ENCODE results near the gene RPS27. TPM values are rescaled to one million over a fixed set of nuclear protein-coding genes. Genes with fewer than 3 reads are reported as not detected.

Gene RPS27
- 1,000 to 10,000 TPM; 2,339 to 2,449 TPM for total RNA-seq

GRCh38 chr1:153990468-153991150, at the start of gene RPS27:
Gene RPS27, plus strand, starts transcription at chr1:153990762. Its CDS starts 35 bp downstream, at chr1:153990797.
- H3K9me3 Mint-ChIP-seq = no peaks in the 10 kb centered on the region
- H3K4me1 Mint-ChIP-seq (ENCODE audit: low read depth) = peaks cover 47% of the 10 kb centered on the region
- H3K27ac Mint-ChIP-seq = peak within 1 kb of the TSS; percentile 97
- peaks cover 3% of the 10 kb centered on the region for H3K27me3 Mint-ChIP-seq (ENCODE audit: low read depth)
- intact Hi-C loops (cut with micrococcal nuclease) = loop anchor here (1.0 to 5.0 kb wide), 14 partner anchors 13 to 481 kb away; partner anchors contain the start of genes ATP8B2, CREB3L4, HAX1 and INTS3
- CTCF ChIA-PET = interaction anchor here (0.8 to 1.4 kb wide), 4 partner anchors 13 to 281 kb away, joined by 3 to 7 read pairs (median 4); partner anchors contain the start of gene JTB
- H3K4me3 Mint-ChIP-seq = peak within 1 kb of the TSS; percentile 93
- peak; percentile 93 for DNase-seq
- peaks cover 48% of the 10 kb centered on the region for H3K36me3 Mint-ChIP-seq (ENCODE audit: low read depth)

DNA sequence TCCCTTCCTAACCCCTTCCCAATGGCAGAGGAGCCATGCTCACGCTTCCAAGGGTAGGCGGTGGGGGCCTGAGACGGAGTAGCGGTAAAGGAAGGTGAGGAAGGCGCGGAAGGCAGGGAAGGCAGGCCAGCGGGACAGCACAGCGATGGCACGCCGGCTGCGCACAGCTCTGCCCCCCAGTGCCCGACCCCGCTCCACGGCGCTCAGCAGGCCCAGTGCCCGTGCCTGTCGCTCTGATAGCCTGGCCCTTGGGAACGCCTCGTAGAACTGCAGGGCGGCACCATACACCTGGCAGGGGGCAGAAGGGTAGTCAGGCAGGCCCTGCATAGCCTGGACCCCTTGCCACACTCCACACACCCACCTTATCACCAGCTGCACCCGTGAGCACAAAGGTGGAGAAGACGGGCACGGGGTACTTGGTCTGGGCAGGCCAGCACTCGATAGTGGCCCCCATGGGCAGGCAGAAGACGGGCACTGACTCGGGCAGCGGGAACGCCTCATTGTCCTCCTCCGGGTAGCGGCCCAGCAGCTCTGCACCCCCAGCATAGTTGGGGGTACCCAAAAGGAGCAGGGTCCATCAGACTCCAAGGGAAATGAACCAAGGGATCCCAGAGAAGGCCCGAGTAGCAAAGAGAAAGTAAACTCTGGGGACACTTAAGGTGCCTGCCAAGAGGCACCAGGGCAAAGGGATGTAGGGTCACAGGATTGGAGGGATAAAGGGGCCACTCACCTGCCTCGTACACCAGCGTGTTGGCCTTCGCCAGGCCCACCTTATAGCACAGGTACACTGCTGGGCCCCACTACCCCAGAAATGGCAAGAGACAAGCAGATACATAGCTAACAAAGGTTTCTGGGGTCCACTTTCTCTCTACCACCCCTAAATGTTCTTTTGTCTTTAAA, 48.5 kb upstream of the RPS27 start:
- DNase-seq = no peak
- peaks cover 25% of the 10 kb centered on the region for H3K36me3 Mint-ChIP-seq (ENCODE audit: low read depth)
- CTCF ChIA-PET = no interaction called here
- no peak overlapping the region for H3K27ac Mint-ChIP-seq
- H3K4me3 Mint-ChIP-seq = no peak overlapping the region
- intact Hi-C loops (cut with micrococcal nuclease) = no loop called here
- H3K9me3 Mint-ChIP-seq = no peaks in the 10 kb centered on the region
- peaks cover 21% of the 10 kb centered on the region for H3K4me1 Mint-ChIP-seq (ENCODE audit: low read depth)
- no peaks in the 10 kb centered on the region for H3K27me3 Mint-ChIP-seq (ENCODE audit: low read depth)

GRCh38 chr1:153942766-153943549, 47.6 kb upstream of the RPS27 start:
- Mint-ChIP-seq H3K4me3 (no peak overlapping the region), H3K36me3 (ENCODE audit: low read depth) (peaks cover 22% of the 10 kb centered on the region), H3K27ac (peak overlapping the region; percentile 20), H3K4me1 (ENCODE audit: low read depth) (peaks cover 21% of the 10 kb centered on the region), H3K9me3 (no peaks in the 10 kb centered on the region), H3K27me3 (ENCODE audit: low read depth) (no peaks in the 10 kb centered on the region)
- DNase-seq = no peak
- CTCF ChIA-PET = interaction anchor here (0.9 kb wide), 1 partner anchor 44 kb away, joined by 3 read pairs; no protein-coding TSS in a partner anchor
- intact Hi-C loops (cut with micrococcal nuclease) = no loop called here

DNA sequence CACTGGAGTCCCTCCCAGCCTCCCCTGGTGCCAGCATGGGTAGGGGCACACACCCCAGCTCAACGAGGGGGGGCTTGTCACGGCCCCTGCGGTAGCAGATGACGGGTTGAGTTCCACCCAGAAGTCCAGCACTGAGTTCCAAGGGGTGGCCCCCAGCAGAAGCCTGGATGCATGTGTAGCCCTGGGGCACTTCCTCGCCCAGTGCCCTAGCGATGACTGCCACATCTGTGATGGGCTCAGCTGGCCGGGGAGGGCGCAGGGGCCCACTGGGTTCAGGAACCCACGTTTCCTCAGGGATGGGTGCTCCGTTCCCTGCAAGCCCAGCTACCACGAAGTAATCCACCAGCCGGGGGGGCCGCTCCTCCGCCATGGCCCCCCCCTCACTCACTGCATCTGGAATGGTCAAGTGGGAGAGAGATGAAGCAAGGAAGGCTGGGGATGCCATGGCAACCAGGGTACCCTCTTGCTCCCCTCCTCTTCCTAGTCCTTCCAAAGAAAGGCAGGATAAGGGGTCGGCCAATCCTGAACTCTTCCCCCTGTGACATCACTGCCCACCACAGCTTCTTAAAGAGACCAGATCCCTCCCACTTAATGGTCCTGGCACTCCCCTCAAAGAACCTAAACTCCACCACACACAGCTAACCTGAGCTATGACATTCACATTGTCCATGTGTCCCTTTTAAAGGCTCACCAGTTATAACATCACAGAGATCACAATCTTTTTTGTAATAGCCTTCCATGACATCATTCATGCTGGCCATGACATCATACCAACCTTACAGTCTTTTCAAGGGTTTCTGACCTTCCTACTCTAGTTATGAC, 46.3 kb upstream of the RPS27 start:
- Mint-ChIP-seq H3K4me3 (peak overlapping the region; percentile 92), H3K9me3 (no peaks in the 10 kb centered on the region), H3K27ac (peak overlapping the region; percentile 95), H3K27me3 (ENCODE audit: low read depth) (no peaks in the 10 kb centered on the region), H3K36me3 (ENCODE audit: low read depth) (peaks cover 27% of the 10 kb centered on the region), H3K4me1 (ENCODE audit: low read depth) (peaks cover 21% of the 10 kb centered on the region)
- CTCF ChIA-PET = interaction anchor here (0.7 to 3.4 kb wide), 12 partner anchors 10 to 384 kb away, joined by 3 to 19 read pairs (median 3); partner anchors contain the start of genes GATAD2B and RAB13
- intact Hi-C loops (cut with micrococcal nuclease) = loop anchor here (2.0 kb wide), 1 partner anchor 273 kb away; the partner anchor contains the start of gene ILF2
- DNase-seq = peak; percentile 52

GRCh38 chr1:153944827-153945117, 45.8 kb upstream of the RPS27 start:
- intact Hi-C loops (cut with micrococcal nuclease) = loop anchor here (1.0 to 2.0 kb wide), 6 partner anchors 14 to 274 kb away; partner anchors contain the start of genes CRTC2, ILF2, RAB13 and RPS27
- no peak for DNase-seq
- Mint-ChIP-seq H3K27me3 (ENCODE audit: low read depth) (no peaks in the 10 kb centered on the region), H3K4me1 (ENCODE audit: low read depth) (peaks cover 21% of the 10 kb centered on the region), H3K36me3 (ENCODE audit: low read depth) (peaks cover 27% of the 10 kb centered on the region), H3K9me3 (no peaks in the 10 kb centered on the region), H3K27ac (peak overlapping the region; percentile 95), H3K4me3 (peak overlapping the region; percentile 92)
- CTCF ChIA-PET = interaction anchor here (0.7 to 3.4 kb wide), 12 partner anchors 11 to 383 kb away, joined by 3 to 19 read pairs (median 3); partner anchors contain the start of genes GATAD2B and RAB13

DNA sequence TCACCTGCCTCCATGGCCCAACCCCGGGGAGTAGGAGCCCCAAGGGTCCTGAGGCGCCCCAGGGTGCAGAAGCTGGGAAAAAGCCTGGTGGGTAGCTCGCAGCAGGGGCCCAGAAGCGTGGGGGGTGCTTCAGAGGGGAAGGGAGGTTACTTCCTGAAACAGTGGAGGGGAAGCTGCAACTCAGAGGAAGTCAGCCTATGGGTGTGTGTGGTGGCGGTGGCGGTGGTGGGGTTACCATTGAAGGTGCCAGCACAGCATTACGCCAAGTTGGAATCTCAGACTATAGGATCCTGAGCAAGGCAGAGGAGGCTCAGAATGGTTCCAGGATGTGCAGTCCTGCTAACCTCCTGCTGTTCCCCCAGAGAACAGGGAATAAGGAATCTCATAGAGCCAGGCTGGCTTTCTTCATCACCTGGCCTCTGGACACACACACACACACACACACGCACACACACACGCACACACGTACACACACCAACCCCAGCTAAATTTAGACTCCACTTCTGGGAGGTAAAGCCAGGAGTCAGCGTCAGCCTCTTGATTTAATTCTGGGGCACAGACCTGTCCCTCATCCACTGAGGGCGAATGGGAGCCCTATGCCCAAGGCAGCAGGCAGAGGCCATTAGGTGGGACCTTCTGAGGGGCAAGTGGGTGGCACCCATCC, 45.3 kb upstream of the RPS27 start:
- Mint-ChIP-seq H3K9me3 (no peaks in the 10 kb centered on the region), H3K27ac (peak overlapping the region; percentile 95), H3K4me3 (peak overlapping the region; percentile 92), H3K27me3 (ENCODE audit: low read depth) (no peaks in the 10 kb centered on the region), H3K4me1 (ENCODE audit: low read depth) (peaks cover 21% of the 10 kb centered on the region), H3K36me3 (ENCODE audit: low read depth) (peaks cover 28% of the 10 kb centered on the region)
- DNase-seq = peak; percentile 84
- CTCF ChIA-PET = interaction anchor here (0.7 to 3.4 kb wide), 14 partner anchors 11 to 383 kb away, joined by 3 to 19 read pairs (median 4); partner anchors contain the start of genes GATAD2B, RAB13 and SLC39A1
- intact Hi-C loops (cut with micrococcal nuclease) = loop anchor here (1.0 to 2.0 kb wide), 6 partner anchors 13 to 274 kb away; partner anchors contain the start of genes CRTC2, ILF2, RAB13 and RPS27

GRCh38 chr1:153945795-153946621, 44.6 kb upstream of the RPS27 start:
- peak overlapping the region; percentile 92 for H3K4me3 Mint-ChIP-seq
- peak; percentile 74 for DNase-seq
- no peaks in the 10 kb centered on the region for H3K9me3 Mint-ChIP-seq
- H3K27ac Mint-ChIP-seq = peak overlapping the region; percentile 95
- peaks cover 21% of the 10 kb centered on the region for H3K4me1 Mint-ChIP-seq (ENCODE audit: low read depth)
- H3K27me3 Mint-ChIP-seq (ENCODE audit: low read depth) = no peaks in the 10 kb centered on the region
- intact Hi-C loops (cut with micrococcal nuclease) = loop anchor here (1.0 to 2.0 kb wide), 9 partner anchors 12 to 435 kb away; partner anchors contain the start of genes CRTC2, ILF2, RAB13 and RPS27
- peaks cover 32% of the 10 kb centered on the region for H3K36me3 Mint-ChIP-seq (ENCODE audit: low read depth)
- CTCF ChIA-PET = interaction anchor here (0.6 to 3.4 kb wide), 15 partner anchors 10 to 149 kb away, joined by 3 to 19 read pairs (median 5); partner anchors contain the start of genes CRTC2, GATAD2B, RAB13 and SLC39A1

DNA sequence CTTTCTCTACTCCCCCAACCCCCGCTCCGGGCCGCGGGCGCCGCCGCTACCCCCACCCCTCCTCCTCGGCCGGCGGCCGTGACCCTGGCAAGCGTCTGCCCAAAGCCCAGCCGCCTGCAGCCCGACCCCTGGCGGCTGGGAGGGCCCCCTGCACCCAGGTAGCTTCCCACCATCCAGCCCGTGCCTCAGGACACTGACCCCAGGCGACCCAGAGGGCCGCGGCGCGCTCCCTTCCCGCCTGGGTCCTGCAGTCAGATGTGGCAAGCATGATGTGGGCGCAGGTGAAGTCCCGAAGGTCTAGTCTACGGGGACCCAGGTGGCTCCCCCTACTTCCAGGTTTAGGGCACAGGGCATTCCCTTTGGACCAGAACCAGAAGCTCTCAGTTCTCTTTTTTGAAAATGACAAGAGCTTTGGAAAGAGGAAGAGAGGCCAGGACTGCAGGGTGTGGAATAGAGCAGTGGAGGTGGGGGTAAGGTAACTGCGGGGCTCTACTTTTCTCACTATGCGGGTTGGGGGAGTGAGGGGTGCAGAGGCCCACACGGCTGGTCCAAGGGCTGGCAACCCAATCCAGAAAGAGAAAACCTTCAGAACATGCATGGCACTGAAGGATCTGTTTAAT, 43.8 kb upstream of the RPS27 start, which contains the start of gene DENND4B:
Gene DENND4B (minus strand): TSS at position 97 of the 620 bp plus-strand sequence. CDS start 2,344 bp downstream, outside the sequence.
- intact Hi-C loops (cut with micrococcal nuclease) = loop anchor here (1.0 to 2.0 kb wide), 3 partner anchors 125 to 435 kb away; no protein-coding TSS in a partner anchor

DNA sequence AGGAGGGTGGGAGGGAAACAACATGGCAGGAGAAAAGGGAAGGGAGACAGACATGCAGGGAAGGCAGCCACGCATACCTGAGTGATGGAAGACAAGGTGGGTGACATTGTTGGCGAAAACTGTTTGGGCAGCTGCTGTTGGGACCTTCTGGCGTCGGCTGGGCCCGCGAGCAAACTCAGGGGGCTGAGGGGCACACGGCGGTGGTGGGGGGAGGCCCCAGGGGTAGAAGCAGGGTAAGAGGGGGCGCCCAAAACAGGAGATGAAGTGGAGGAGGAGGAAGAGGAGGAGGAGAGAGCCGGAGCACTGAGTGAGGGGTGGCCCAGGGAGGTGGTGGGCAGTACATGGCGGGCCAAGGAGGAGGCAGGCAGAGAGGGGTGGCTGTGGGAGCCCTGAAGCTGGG, 39.4 kb upstream of the RPS27 start:
- Mint-ChIP-seq H3K27ac (peak overlapping the region; percentile 56), H3K27me3 (ENCODE audit: low read depth) (no peaks in the 10 kb centered on the region), H3K4me1 (ENCODE audit: low read depth) (peaks cover 25% of the 10 kb centered on the region), H3K36me3 (ENCODE audit: low read depth) (peaks cover 31% of the 10 kb centered on the region), H3K9me3 (no peaks in the 10 kb centered on the region), H3K4me3 (no peak overlapping the region)
- CTCF ChIA-PET = no interaction called here
- intact Hi-C loops (cut with micrococcal nuclease) = no loop called here
- DNase-seq = no peak

More for the DNA sequence above, 43.8 kb upstream of the RPS27 start, which contains the start of gene DENND4B:
- peaks cover 21% of the 10 kb centered on the region for H3K4me1 Mint-ChIP-seq (ENCODE audit: low read depth)
- CTCF ChIA-PET = interaction anchor here (0.6 to 3.4 kb wide), 15 partner anchors 10 to 150 kb away, joined by 3 to 19 read pairs (median 5); partner anchors contain the start of genes CRTC2, GATAD2B, RAB13 and SLC39A1
- peaks cover 32% of the 10 kb centered on the region for H3K36me3 Mint-ChIP-seq (ENCODE audit: low read depth)
- no peaks in the 10 kb centered on the region for H3K27me3 Mint-ChIP-seq (ENCODE audit: low read depth)
- no peaks in the 10 kb centered on the region for H3K9me3 Mint-ChIP-seq
- H3K4me3 Mint-ChIP-seq = peak within 1 kb of the TSS; percentile 92
- DNase-seq = peak; percentile 71
- H3K27ac Mint-ChIP-seq = peak within 1 kb of the TSS; percentile 95
